GM08714 (cell line): Measurements from ENCODE around the gene CHST15.
"Not testable (repeated sequence)": the region's sequence is repeated elsewhere in the genome, so short reads cannot be mapped to it uniquely, and the experiment has no call there.

ENCODE experiments used
- H3K4me3 ChIP-seq: fragments of 200-500 bp; sonication (Bioruptor generic); 2 replicates; pipeline ENCODE4 v1.5.1; 2014; ENCODE audit warnings: mild to moderate bottlenecking, low read length, inconsistent platforms
- ZNF274 ChIP-seq: IDR thresholded peaks from 2 replicates; pipeline ENCODE4 v1.6.1; 2012; ENCODE audit warnings: mild to moderate bottlenecking, low read depth, low read length

CHST15 gene

DNA sequence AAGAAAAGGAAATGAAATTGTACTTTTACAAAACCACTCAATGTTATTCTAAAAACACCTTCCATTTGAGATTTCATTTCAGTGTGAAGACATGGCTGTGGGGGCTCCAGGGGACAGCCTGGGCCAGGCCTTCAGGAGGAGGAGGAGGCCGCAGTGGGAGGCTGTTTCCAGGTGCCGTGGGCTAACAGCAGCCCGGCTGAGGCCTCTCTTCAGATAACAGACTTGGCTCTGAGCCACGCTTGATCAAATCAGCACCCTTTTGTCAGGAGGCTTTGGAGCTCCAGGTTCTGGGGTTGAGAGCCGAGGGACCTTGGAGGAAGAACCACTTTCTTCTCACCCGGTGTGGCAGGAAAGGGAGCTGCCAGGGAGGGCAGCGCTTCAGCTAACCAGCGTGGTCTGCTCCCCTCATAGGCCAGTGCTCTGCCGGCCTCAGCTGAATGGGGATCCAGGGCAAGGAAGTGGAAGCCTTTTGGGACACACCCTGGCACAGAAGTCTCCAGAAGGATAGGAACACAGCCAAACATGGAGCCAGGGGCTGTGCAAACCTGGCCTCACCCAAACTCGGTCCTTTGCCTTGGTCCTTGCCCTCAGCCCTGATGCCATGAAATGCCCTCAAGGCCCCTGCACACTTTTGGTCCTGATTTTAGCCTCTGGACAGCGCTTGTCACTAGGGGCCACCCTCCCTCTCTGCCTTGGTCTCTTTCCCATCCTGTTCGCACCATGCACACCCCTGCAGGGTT lies 23.5 kb upstream of the CHST15 start:
- TF ChIP-seq ZNF274, result no peak
- H3K4me3 ChIP-seq, result no peak overlapping the region

GRCh38 chr10:124114696-124115095 lies 21.3 kb upstream of the CHST15 start:
- no peak overlapping the region for H3K4me3 ChIP-seq
- TF ChIP-seq ZNF274, result no peak

DNA sequence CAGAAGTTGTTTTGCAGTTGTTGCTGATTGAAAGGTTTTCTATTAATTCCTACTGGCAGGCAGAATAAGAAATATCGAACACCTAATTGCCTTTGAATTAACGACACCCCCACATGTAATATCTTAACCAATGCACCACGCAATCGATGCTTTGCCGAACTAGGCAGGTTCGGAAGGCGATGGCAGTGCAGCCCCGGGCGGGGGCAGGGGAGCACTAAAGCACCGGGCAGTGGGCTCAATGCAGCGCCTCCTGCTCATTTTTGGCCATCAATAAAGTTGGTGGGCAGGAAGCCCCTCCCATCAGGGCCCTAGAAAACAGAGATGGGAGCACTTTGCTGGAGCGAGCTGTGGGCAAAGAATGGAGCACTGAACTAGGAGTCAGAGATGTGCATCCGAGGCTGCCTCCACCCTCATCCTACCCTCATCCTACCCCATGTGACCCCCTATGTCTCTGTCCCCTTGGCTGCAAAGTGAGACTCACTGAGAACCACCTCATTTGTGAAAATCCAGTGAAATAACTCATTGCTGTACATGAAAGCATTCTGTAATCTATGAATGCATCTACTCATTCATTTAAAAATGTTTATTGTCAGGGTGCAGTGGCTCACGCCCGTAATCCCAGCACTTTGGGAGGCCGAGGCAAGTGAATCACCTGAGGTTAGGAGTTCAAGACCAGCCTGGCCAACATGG lies 19.6 kb upstream of the CHST15 start:
- H3K4me3 ChIP-seq, result no peak overlapping the region
- TF ChIP-seq ZNF274, result no peak

DNA sequence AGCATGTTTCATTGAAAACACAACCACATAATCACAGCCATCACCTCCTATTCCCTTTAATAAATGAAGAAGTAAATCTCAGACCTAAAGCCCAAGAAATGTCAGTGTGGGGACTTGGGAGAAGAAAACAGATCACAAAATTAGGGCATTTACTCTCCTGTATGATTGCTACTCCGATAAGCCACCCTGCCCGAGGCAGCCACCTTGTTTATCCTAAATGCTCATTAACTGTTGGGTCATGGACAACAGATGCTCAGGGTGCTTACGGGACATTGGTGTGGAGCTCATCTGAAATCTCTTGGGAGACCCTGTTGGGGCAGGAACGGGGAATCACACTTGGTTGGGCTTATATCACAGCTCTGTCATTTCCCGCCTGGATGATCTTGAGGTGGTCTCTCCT lies 17.5 kb upstream of the CHST15 start:
- no peak for TF ChIP-seq ZNF274
- H3K4me3 ChIP-seq, result no peak overlapping the region

DNA sequence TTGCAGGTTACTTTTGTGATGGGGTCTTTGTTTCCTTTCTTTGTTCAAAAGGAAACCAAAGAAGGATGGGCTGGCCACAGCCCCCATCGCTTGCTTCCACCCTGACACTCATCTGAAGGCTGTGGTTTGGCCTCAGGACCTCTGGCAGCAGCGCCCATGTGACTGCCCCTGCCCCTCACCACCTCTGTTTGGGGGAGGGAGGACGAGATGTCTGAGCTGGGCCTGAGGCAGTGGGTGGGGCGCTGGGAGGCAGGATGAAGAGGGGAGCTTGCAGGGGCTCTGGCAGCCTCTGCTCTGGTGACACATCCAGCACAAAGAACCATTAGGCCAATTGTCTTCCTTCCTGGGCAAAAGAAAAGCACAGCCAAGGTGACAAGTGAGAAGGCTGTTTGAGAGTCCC lies 15.9 kb upstream of the CHST15 start:
- no peak for TF ChIP-seq ZNF274
- no peak overlapping the region for H3K4me3 ChIP-seq

DNA sequence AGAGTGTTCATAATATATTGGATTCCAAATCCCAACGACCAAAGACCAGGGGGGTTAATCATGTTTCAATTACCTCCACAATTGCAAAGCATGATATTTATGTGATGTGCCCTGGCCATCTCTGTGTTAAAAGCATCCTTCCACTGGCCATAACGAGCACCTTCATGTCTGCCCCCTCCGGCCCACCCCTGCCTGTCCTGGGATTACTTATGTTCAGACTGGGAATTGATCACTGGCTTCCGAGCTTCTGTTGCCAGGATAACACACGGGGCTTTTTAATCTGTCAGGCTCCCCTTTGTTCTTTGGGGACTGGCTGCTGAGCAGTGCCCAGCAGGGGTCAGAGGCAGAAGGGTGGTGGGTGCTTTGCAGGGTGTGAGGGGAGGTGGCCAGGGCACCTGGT lies 13.7 kb upstream of the CHST15 start:
- no peak for TF ChIP-seq ZNF274
- no peak overlapping the region for H3K4me3 ChIP-seq

DNA sequence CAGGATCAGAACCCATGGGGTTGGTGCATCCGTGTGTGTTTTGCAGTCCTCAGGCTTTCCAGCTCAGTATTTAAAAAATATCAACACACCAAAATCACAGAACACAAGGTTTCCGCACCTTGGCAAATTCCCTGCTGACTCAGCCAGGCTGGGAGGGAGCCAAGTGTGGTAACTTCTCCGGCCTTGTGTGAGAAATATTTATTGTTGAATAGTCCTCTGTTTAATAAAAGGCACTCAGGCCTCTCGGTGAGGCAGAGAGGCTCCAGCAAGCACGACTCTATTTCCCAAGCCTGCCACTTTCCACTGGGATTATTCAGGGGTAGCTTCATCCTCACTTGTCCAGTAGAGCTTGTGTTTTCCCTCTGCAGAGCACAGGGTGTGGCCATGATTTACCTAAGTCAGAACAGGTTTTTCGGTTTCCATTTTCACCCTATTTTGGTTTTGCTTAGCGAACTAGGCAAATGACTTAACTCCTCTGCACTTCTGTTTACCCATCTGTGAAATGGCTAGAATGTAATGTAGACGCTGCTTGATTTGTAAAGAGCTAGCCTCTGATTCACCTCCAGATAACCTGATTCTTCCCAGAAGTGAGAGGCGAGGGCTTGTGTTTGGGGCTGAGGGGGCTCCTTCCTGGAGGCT lies 13.0 kb upstream of the CHST15 start:
- no peak for TF ChIP-seq ZNF274
- H3K4me3 ChIP-seq, result no peak overlapping the region

- no peak for TF ChIP-seq ZNF274
- H3K4me3 ChIP-seq, result no peak overlapping the region
These were observed 12.2 kb upstream of the CHST15 start for GRCh38 chr10:124105594-124105993.

DNA sequence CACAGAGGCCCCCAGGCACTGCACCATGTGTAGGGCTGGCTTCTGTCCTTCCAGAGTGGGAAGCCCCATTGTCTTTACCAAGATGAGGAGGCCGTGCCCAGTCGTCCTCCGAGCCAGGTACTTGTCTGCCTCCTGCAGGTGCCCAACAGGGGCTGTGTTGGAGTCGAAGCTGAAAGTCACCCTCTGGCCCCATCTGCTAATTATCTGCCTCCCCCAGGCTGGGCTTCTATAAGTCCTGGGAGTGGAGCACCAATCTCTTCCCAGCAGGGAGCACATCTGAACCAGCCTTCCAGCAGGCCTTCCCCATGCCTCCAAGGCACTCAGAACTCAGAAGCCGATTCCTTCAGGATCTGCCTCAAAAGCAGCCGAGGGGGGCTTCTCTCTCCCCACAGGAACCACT lies 11.6 kb upstream of the CHST15 start:
- no peak for TF ChIP-seq ZNF274
- H3K4me3 ChIP-seq, result no peak overlapping the region

DNA sequence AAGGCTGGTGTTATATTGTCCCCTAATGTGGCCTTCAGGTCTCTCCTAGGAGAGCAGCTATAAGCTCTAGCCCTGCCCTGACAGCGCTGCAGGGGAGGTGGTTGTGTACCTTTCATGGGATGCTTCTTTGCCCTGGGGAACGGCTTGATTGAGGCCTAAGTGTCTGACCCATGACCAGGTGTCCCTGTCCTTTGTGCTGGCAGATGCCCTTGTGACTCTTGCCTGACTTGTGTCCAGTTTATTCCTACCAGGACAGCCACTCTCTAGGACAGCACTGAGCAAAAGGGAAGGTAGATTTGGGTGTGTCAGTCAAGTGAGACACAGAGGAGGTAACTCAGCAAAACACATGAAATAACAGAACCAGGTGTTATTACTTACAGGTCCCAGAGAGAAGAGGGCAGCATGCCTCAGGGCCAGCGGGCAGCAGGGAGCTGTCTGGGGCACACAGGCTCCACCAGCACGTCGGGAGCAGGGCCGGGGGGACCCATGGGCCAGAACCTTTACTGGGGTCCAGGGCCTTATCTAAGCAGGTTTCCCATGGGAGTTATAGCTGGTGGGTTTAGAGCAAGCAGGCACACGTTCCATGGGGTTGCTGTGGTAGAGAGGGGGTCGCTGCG lies 10.7 kb upstream of the CHST15 start:
- TF ChIP-seq ZNF274, result no peak
- H3K4me3 ChIP-seq, result no peak overlapping the region

GRCh38 chr10:124101351-124101750 lies 8.0 kb upstream of the CHST15 start:
- H3K4me3 ChIP-seq, result no peak overlapping the region
- no peak for TF ChIP-seq ZNF274

DNA sequence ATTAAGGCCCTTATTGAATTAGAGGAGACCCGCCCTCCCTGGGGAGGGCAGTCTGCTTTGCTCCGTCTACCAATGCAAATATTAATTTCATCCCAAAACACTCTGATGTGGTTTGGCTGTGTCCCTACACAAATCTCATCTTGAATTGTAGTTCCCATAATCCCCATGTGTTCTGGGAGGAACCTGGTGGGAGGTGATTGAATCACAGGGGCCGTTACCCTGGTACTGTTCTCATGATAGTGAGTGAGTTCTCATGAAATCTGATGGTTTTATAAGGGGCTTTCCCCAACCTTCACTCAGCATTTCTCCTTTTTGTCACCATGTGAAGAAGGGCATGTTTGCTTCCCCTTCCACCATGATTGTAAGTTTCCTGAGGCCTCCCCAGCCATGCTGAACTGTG lies 7.3 kb upstream of the CHST15 start:
- H3K4me3 ChIP-seq, result not testable (repeated sequence)

DNA sequence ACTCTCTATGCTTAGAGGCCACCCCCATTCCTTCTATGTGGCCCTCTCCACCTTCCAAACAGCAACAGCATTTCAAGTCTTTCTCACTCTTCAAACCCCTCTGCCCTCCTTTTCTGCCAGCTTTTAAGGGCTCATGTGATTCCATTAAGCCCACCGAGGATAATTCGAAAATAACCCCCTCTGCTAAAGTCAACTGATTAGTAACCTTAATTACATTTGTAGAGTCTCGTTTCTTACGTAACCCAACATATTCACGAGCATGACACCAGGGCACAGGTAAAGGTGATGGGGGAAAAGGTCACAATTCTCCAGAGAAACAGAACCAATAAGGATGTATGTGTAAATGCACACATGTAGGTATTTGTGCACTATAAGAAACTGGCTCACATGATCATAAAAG lies 6.7 kb upstream of the CHST15 start:
- TF ChIP-seq ZNF274, result no peak

DNA sequence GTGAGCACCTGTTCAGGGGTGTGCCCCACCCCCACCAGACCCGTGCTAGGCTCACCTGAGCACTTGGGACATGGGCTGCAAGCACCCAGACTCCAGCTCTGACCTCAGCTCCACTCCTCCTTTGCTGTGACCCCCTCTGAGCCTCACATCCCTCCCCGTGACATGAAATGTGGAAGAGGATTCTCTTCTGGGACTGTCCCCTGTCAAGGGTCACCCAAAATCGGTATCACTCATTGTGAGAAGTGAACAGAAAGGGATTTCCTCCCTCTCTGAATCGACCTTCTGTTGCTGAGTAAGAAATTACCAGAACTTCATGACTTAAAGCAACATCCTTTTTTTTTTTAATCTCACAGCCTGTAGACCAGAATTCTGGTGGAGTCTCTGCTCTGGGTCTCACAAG lies 6.2 kb upstream of the CHST15 start:
- no peak for TF ChIP-seq ZNF274
- H3K4me3 ChIP-seq, result no peak overlapping the region

More for the DNA sequence above, 6.7 kb upstream of the CHST15 start:
- H3K4me3 ChIP-seq, result no peak overlapping the region

- no peak for TF ChIP-seq ZNF274
- no peak overlapping the region for H3K4me3 ChIP-seq
These were observed 5.2 kb upstream of the CHST15 start for GRCh38 chr10:124098575-124098974.

GRCh38 chr10:124097883-124098282 lies 4.5 kb upstream of the CHST15 start:
- H3K4me3 ChIP-seq, result no peak overlapping the region
- no peak for TF ChIP-seq ZNF274
